A673 (cell line): Measurements from ENCODE around the gene TESK2. TPM values are rescaled to one million over a fixed set of nuclear protein-coding genes. Genes with fewer than 3 reads are reported as not detected.
A peak's percentile ranks its signal among the peaks of the same experiment; 100 is the strongest.
"Not testable (repeated sequence)": the region's sequence is repeated elsewhere in the genome, so short reads cannot be mapped to it uniquely, and the experiment has no call there.

ENCODE experiments used
- BruUV-seq: library from RNA; stranded (reverse); fragments of 400-500 nt; replicated peaks from 2 replicates; lab custom pipeline; 2021; lab: Mats Ljungman, UMichigan
- CTCF ChIA-PET: fragments of 300-600 bp; sonication (Branson Sonifier 250); formaldehyde crosslinking; loops from one replicate; lab custom pipeline; 2022; ENCODE audit warnings: antibody characterized with exemption; lab: Charles Lee
- POLR2A ChIA-PET: fragments of 300-600 bp; sonication (Branson Sonifier 250); formaldehyde crosslinking; loops from one replicate; lab custom pipeline; 2022; ENCODE audit warnings: antibody characterized with exemption; ENCODE audit not compliant: low non-redundant PET; lab: Charles Lee
- DNase-seq: peaks from one replicate; pipeline ENCODE4 v3.0.0-alpha.2; 2015; ENCODE audit warnings: low spot score
- H3K27ac ChIP-seq: fragments of 200-600 bp; sonication (generic); 2 replicates; pipeline ENCODE4 v1.5.1; 2016; ENCODE audit warnings: mixed run types, low read depth, mild to moderate bottlenecking, mixed read lengths, antibody characterized with exemption, low read length; ENCODE audit not compliant: poor library complexity, severe bottlenecking
- H3K27me3 ChIP-seq: fragments of 200-600 bp; sonication (generic); replicated peaks from 2 replicates; pipeline ENCODE4 v1.6.1; 2017; ENCODE audit warnings: mixed run types, low read depth, mild to moderate bottlenecking, mixed read lengths, antibody characterized with exemption, low read length; ENCODE audit not compliant: insufficient read depth, poor library complexity
- H3K36me3 ChIP-seq: fragments of 200-600 bp; sonication (generic); 2 replicates; pipeline ENCODE4 v1.6.1; 2016; ENCODE audit warnings: mixed run types, mild to moderate bottlenecking, mixed read lengths, antibody characterized with exemption, low read length; ENCODE audit not compliant: insufficient read depth, poor library complexity, severe bottlenecking
- H3K4me1 ChIP-seq: fragments of 200-600 bp; sonication (generic); 2 replicates; pipeline ENCODE4 v1.6.1; 2017; ENCODE audit warnings: mixed run types, mild to moderate bottlenecking, mixed read lengths, antibody characterized with exemption, low read length; ENCODE audit not compliant: insufficient read depth, poor library complexity, severe bottlenecking
- H3K4me3 ChIP-seq: fragments of 200-600 bp; sonication (generic); 2 replicates; pipeline ENCODE4 v1.5.1; 2016; ENCODE audit warnings: low read depth, mixed run types, mild to moderate bottlenecking, mixed read lengths, low read length; ENCODE audit not compliant: poor library complexity, severe bottlenecking
- H3K9me3 ChIP-seq: fragments of 200-600 bp; sonication (generic); 2 replicates; pipeline ENCODE4 v1.6.1; 2016; ENCODE audit warnings: mixed run types, low read depth, mild to moderate bottlenecking, mixed read lengths, antibody characterized with exemption, low read length; ENCODE audit not compliant: poor library complexity, severe bottlenecking
- CTCF ChIP-seq: fragments of 300-800, 200-600 bp; sonication (generic); conservative IDR thresholded peaks from 2 replicates; pipeline ENCODE4 v1.5.1; 2017; ENCODE audit warnings: low read depth, mild to moderate bottlenecking, antibody characterized with exemption, low read length, moderate library complexity, mixed read lengths
- EZH2 ChIP-seq: fragments of 200-600 bp; sonication (generic); IDR thresholded peaks from 2 replicates; pipeline ENCODE4 v1.6.1; 2017; ENCODE audit warnings: borderline replicate concordance, low read depth, mild to moderate bottlenecking, mixed read lengths, antibody characterized with exemption, low read length; ENCODE audit not compliant: poor library complexity, severe bottlenecking
- intact Hi-C: fragments of 100-400 bp; cut with micrococcal nuclease; formaldehyde crosslinking; loops from one replicate; pipeline ENCODE4 v1.10.0; 2022; ENCODE audit not compliant: unreplicated experiment
- total RNA-seq: library from RNA; stranded (reverse); gene quantifications from 2 replicates; pipeline ENCODE4 v1.2.3, GENCODE V29; 2021

The TESK2 gene
- total RNA-seq, 1 experiment from 2014 or later: 0.75 TPM

DNA sequence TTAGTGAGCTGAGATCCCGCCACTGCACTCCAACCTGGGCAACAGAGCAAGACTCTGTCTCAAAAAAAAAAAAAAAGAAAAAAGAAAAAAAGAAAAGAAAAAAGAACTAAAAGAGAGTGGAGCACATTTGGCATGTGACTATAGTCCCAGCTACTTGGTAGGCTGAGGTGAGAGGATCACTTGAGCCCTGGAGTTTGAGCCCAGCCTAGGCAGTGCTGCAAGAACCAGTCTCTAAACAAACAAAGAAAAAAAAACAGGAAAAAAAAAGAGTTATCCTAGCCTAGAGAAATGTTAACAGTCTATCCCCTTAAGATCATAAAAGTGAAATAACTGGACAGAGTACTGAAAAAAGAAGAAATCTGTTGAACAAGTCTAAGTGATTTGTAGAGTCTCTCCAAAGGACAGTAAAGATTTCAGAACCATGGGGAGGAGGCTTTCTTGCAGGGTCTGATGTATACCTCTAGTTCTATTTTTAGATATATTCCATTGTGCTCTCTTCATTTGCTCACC lies 35.2 kb upstream of the TESK2 start:
- TF ChIP-seq CTCF (no peak), EZH2 (no peak)
- ChIA-PET POLR2A (no interaction called here), CTCF (no interaction called here)
- Histone ChIP-seq H3K27ac (no peak overlapping the region), H3K36me3 (no peaks in the 10 kb centered on the region), H3K27me3 (no peaks in the 10 kb centered on the region), H3K4me1 (peaks cover 9% of the 10 kb centered on the region), H3K4me3 (no peak overlapping the region), H3K9me3 (no peaks in the 10 kb centered on the region)
- BruUV-seq: no TSS peak
- intact Hi-C loops: no loop called here
- DNase-seq: no peak

DNA sequence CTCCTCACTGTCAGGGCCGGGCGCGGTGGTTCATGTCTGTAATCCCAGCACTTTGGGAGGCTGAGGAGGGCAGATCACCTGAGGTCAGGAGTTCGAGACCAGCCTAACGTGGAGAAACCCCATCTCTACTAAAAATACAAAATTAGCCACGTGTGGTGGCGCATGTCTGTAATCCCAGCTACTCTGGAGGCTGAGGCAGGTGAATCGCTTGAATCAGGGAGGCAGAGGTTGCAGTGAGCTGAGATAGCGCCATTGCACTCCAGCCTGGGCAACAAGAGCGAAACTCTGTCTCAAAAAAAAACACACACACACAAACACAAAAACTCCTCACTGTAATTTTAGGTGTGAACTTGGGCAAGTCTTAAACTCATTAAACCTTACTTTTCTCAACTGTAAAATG lies 33.0 kb upstream of the TESK2 start:
- POLR2A ChIA-PET: interaction anchor here (0.7 kb wide), 1 partner anchor 60 kb away, joined by 3 read pairs; no protein-coding TSS in a partner anchor
- H3K36me3 ChIP-seq, H3K27me3 ChIP-seq, CTCF ChIA-PET, H3K27ac ChIP-seq, DNase-seq, H3K4me3 ChIP-seq, H3K9me3 ChIP-seq, BruUV-seq: not testable (repeated sequence)
- peaks cover 17% of the 10 kb centered on the region for H3K4me1 ChIP-seq
- intact Hi-C loops: loop anchor here (2.0 kb wide), 1 partner anchor 27 kb away; the partner anchor contains the start of gene AKR1A1

DNA sequence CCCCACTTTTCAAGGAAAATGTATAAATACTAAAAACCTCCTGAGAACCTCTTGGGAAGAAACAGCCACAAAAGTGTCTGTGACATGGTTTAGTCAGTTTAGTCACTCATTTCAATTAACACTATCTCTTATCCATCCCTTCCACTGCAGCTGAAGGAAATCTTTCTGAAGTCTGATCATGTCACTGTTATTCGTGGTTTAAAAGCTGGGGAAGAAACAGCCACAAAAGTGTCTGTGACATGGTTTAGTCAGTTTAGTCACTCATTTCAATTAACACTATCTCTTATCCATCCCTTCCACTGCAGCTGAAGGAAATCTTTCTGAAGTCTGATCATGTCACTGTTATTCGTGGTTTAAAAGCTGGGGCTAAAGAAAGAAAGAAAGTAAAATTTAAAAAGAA lies 32.6 kb upstream of the TESK2 start:
- peak overlapping the region; percentile 1 for H3K27ac ChIP-seq
- DNase-seq, BruUV-seq, H3K36me3 ChIP-seq, H3K27me3 ChIP-seq, CTCF ChIA-PET, H3K9me3 ChIP-seq, H3K4me3 ChIP-seq: not testable (repeated sequence)
- H3K4me1 ChIP-seq: peaks cover 20% of the 10 kb centered on the region
- POLR2A ChIA-PET: interaction anchor here (0.7 kb wide), 1 partner anchor 61 kb away, joined by 3 read pairs; no protein-coding TSS in a partner anchor
- intact Hi-C loops: loop anchor here (2.0 kb wide), 1 partner anchor 27 kb away; the partner anchor contains the start of gene AKR1A1

- H3K36me3 ChIP-seq: peaks cover 16% of the 10 kb centered on the region
- DNase-seq: no peak
- no peak for TF ChIP-seq EZH2
- TF ChIP-seq CTCF: no peak
- ChIA-PET CTCF (no interaction called here), POLR2A (interaction anchor here (0.6 to 2.0 kb wide), 11 partner anchors 9 to 725 kb away, joined by 3 to 18 read pairs (median 5); partner anchors contain the start of genes CCDC163, GPBP1L1, MMACHC and TESK2)
- H3K4me3 ChIP-seq: peak overlapping the region; percentile 91
- intact Hi-C loops: loop anchor here (2.0 kb wide), 1 partner anchor 28 kb away; the partner anchor contains the start of gene AKR1A1
- peaks cover 20% of the 10 kb centered on the region for H3K4me1 ChIP-seq
- BruUV-seq: TSS peak; percentile 100
- peak overlapping the region; percentile 91 for H3K27ac ChIP-seq
- no peaks in the 10 kb centered on the region for H3K27me3 ChIP-seq
- no peaks in the 10 kb centered on the region for H3K9me3 ChIP-seq
These were observed 31.6 kb upstream of the TESK2 start for GRCh38 chr1:45522324-45523104.
